Endothelial cell (in vitro differentiated cells): ENCODE results near the gene ORMDL3. TPM values are rescaled to one million over a fixed set of nuclear protein-coding genes. Genes with fewer than 3 reads are reported as not detected.

Experiments used
- DNase-seq: peaks from one replicate; pipeline ENCODE4 v3.0.0; 2021; ENCODE audit warnings: low spot score
- H3K27ac Mint-ChIP-seq: one replicate; pipeline ENCODE4 v1.8.0; 2021; ENCODE audit warnings: mixed read lengths, inconsistent platforms; ENCODE audit not compliant: unreplicated experiment
- H3K27me3 Mint-ChIP-seq: one replicate; pipeline ENCODE4 v1.8.0; 2021; ENCODE audit warnings: mild to moderate bottlenecking, moderate library complexity, mixed read lengths, inconsistent platforms; ENCODE audit not compliant: unreplicated experiment
- H3K36me3 Mint-ChIP-seq: one replicate; pipeline ENCODE4 v1.8.0; 2021; ENCODE audit warnings: mild to moderate bottlenecking, low read depth, mixed read lengths, inconsistent platforms; ENCODE audit not compliant: unreplicated experiment
- H3K4me1 Mint-ChIP-seq: one replicate; pipeline ENCODE4 v1.8.0; 2021; ENCODE audit warnings: mild to moderate bottlenecking, mixed read lengths, inconsistent platforms; ENCODE audit not compliant: unreplicated experiment
- H3K4me3 Mint-ChIP-seq: one replicate; pipeline ENCODE4 v1.8.0; 2021; ENCODE audit warnings: mild to moderate bottlenecking, mixed read lengths, inconsistent platforms; ENCODE audit not compliant: unreplicated experiment
- H3K9me3 Mint-ChIP-seq: one replicate; pipeline ENCODE4 v1.8.0; 2021; ENCODE audit warnings: mixed read lengths, inconsistent platforms; ENCODE audit not compliant: unreplicated experiment
- CTCF ChIP-seq: fragments of 200-600 bp; sonication (generic); IDR thresholded peaks from one replicate; pipeline ENCODE4 v1.5.0; 2021; ENCODE audit warnings: antibody characterized with exemption; ENCODE audit not compliant: unreplicated experiment
- long read RNA-seq: library from polyadenylated mRNA; unstranded; transcript quantifications from one replicate; pipeline ENCODE4 v2.0.0, GENCODE V29; 2020; ENCODE audit not compliant: unreplicated experiment
- total RNA-seq: library from RNA; stranded (reverse); fragmentation: NEBNext Ultra II Directional; extraction: Animal tissue kit (Norgen Biotek cat#: 25700); gene quantifications from one replicate; pipeline ENCODE4 v1.2.1, GENCODE V29; 2021; ENCODE audit not compliant: unreplicated experiment

The ORMDL3 gene
- total RNA-seq, result 49.3 TPM
- long read RNA-seq, partial matches to known transcripts, result 0 of 1 reads
- long read RNA-seq, other reads (novel, unspliced or antisense), result 0 of 1 reads

GRCh38 chr17:39927101-39927928, at the start of gene ORMDL3, which contains the start of gene LRRC3C:
TSS of gene ORMDL3 (minus strand) at chr17:39927601. CDS start at chr17:39924203, 3,398 bp downstream.
TSS of gene LRRC3C (plus strand) at chr17:39927732. CDS start at chr17:39941524, 13,792 bp downstream.
- TF ChIP-seq CTCF, result no peak
- Mint-ChIP-seq H3K4me3 (peak within 1 kb of the TSS; percentile 94), H3K36me3 (peaks cover 11% of the 10 kb centered on the region), H3K9me3 (no peaks in the 10 kb centered on the region), H3K27me3 (peaks cover 3% of the 10 kb centered on the region), H3K27ac (peak within 1 kb of the TSS; percentile 84), H3K4me1 (peaks cover 39% of the 10 kb centered on the region)
- peak; percentile 96 for DNase-seq

GRCh38 chr17:39975801-39976200, 48.4 kb upstream of the ORMDL3 start:
- Mint-ChIP-seq H3K4me3 (no peak overlapping the region), H3K4me1 (peaks cover 12% of the 10 kb centered on the region)

GRCh38 chr17:39974433-39974832, 47.0 kb upstream of the ORMDL3 start:
- no peak for TF ChIP-seq CTCF
- Mint-ChIP-seq H3K4me1 (peaks cover 15% of the 10 kb centered on the region), H3K9me3 (no peaks in the 10 kb centered on the region), H3K36me3 (peaks cover 3% of the 10 kb centered on the region), H3K27me3 (peaks cover 6% of the 10 kb centered on the region), H3K27ac (no peak overlapping the region), H3K4me3 (no peak overlapping the region)
- no peak for DNase-seq

More at GRCh38 chr17:39975801-39976200, 48.4 kb upstream of the ORMDL3 start:
- Mint-ChIP-seq H3K27me3 (peaks cover 5% of the 10 kb centered on the region), H3K27ac (no peak overlapping the region), H3K36me3 (no peaks in the 10 kb centered on the region), H3K9me3 (no peaks in the 10 kb centered on the region)
- TF ChIP-seq CTCF, result no peak
- no peak for DNase-seq

GRCh38 chr17:39973496-39973895, 46.1 kb upstream of the ORMDL3 start:
- DNase-seq, result no peak
- no peak for TF ChIP-seq CTCF
- Mint-ChIP-seq H3K9me3 (no peaks in the 10 kb centered on the region), H3K36me3 (peaks cover 3% of the 10 kb centered on the region), H3K27ac (no peak overlapping the region), H3K4me3 (no peak overlapping the region), H3K4me1 (peaks cover 15% of the 10 kb centered on the region), H3K27me3 (peaks cover 8% of the 10 kb centered on the region)

GRCh38 chr17:39972271-39972670, 44.9 kb upstream of the ORMDL3 start:
- no peak for DNase-seq
- TF ChIP-seq CTCF, result no peak
- H3K4me1 Mint-ChIP-seq, result peaks cover 18% of the 10 kb centered on the region
- H3K27me3 Mint-ChIP-seq, result peaks cover 8% of the 10 kb centered on the region
- H3K36me3 Mint-ChIP-seq, result peaks cover 3% of the 10 kb centered on the region
- no peaks in the 10 kb centered on the region for H3K9me3 Mint-ChIP-seq
- H3K4me3 Mint-ChIP-seq, result no peak overlapping the region
- no peak overlapping the region for H3K27ac Mint-ChIP-seq
